Neural cell (in vitro differentiated cells): ENCODE data around the gene RAP1GAP2.

ENCODE experiments used
- CTCF ChIP-seq: fragments of 450-650 bp; IDR thresholded peaks from 2 replicates; pipeline ENCODE4 v1.5.1; 2014; ENCODE audit warnings: antibody characterized with exemption, mild to moderate bottlenecking, moderate library complexity; ENCODE audit not compliant: poor library complexity, severe bottlenecking
- EP300 ChIP-seq: fragments of 450-650 bp; conservative IDR thresholded peaks from 2 replicates; pipeline ENCODE4 v1.6.1; 2014; ENCODE audit warnings: antibody characterized with exemption, mild to moderate bottlenecking, moderate library complexity; ENCODE audit not compliant: poor library complexity, severe bottlenecking
- MXI1 ChIP-seq: fragments of 450-650 bp; conservative IDR thresholded peaks from 2 replicates; pipeline ENCODE4 v1.6.1; 2014; ENCODE audit warnings: antibody characterized with exemption, mild to moderate bottlenecking; ENCODE audit not compliant: poor library complexity, severe bottlenecking
- RAD21 ChIP-seq: fragments of 450-650 bp; conservative IDR thresholded peaks from 2 replicates; pipeline ENCODE4 v1.6.1; 2014; ENCODE audit warnings: antibody characterized with exemption, mild to moderate bottlenecking, moderate library complexity
- TAF1 ChIP-seq: IDR thresholded peaks from 2 replicates; pipeline ENCODE4 v1.6.1; 2012; ENCODE audit warnings: low read depth

GRCh38 chr17:3015890-3016289, 219.7 kb downstream of the RAP1GAP2 start:
- no peak for TF ChIP-seq RAD21
- TF ChIP-seq EP300: no peak
- TF ChIP-seq MXI1: no peak
- no peak for TF ChIP-seq CTCF
- no peak for TF ChIP-seq TAF1
